K562 (cell line): ENCODE data around the gene SMOC2.

ENCODE experiments used
- CTCF ChIP-seq, 3 experiments: IDR thresholded peaks in 2 of 3; conservative IDR thresholded peaks in 1 of 3; 2 replicates each; pipeline ENCODE4 v1.5.1; 2011 to 2012; ENCODE audit warnings: low read length in 3 of 3, mild to moderate bottlenecking in 3 of 3, control low read depth in 2 of 3, improper control_type of control experiment in 1 of 3, inconsistent platforms in 1 of 3, low read depth in 1 of 3, mixed read lengths in 1 of 3, moderate library complexity in 1 of 3; ENCODE audit not compliant: insufficient read depth in 2 of 3
- DPF2 ChIP-seq: fragments of 450-650 bp; IDR thresholded peaks from 2 replicates; pipeline ENCODE4 v1.6.1; 2016
- ETS1 ChIP-seq: conservative IDR thresholded peaks from 2 replicates; pipeline ENCODE4 v1.6.1; 2011; ENCODE audit warnings: low read depth, mild to moderate bottlenecking, low read length; ENCODE audit not compliant: control insufficient read depth
- EZH2 ChIP-seq: IDR thresholded peaks from 2 replicates; pipeline ENCODE4 v1.6.1; 2012; ENCODE audit warnings: low read depth, mild to moderate bottlenecking, inconsistent platforms, low read length, borderline replicate concordance
- SFPQ ChIP-seq: fragments of 200-400 bp; formaldehyde crosslinking; IDR thresholded peaks from 2 replicates; pipeline ENCODE4 v1.6.1; 2017; ENCODE audit warnings: mild to moderate bottlenecking, low read depth, low read length, moderate library complexity
- SP1 ChIP-seq: sonication (generic); formaldehyde crosslinking; IDR thresholded peaks from 2 replicates; pipeline ENCODE4 v1.8.1; 2022; ENCODE audit warnings: mild to moderate bottlenecking, missing genetic modification reagents
- SRF ChIP-seq, 2 experiments: fragments of 250-450, 450-650 bp in 1 of 2; sonication (Bioruptor Pico) in 1 of 2; sonication (generic) in 1 of 2; formaldehyde crosslinking; IDR thresholded peaks; 2 replicates each; pipeline versions ENCODE4 v1.5.0 to v1.5.1; 2020 to 2022; ENCODE audit warnings: mild to moderate bottlenecking in 1 of 2, missing genetic modification reagents in 1 of 2
- SRSF1 ChIP-seq: fragments of 200-400 bp; formaldehyde crosslinking; IDR thresholded peaks from 2 replicates; pipeline ENCODE4 v1.6.1; 2017; ENCODE audit warnings: mild to moderate bottlenecking, low read depth, low read length, moderate library complexity
- SUPT5H ChIP-seq: fragments of 450-650 bp; IDR thresholded peaks from 2 replicates; pipeline ENCODE4 v1.6.1; 2016
- ZNF134 ChIP-seq: fragments of 250-450 bp; sonication (Bioruptor Pico); conservative IDR thresholded peaks from 2 replicates; pipeline ENCODE4 v1.4.0; 2020
- ZNF263 ChIP-seq: sonication (generic); formaldehyde crosslinking; IDR thresholded peaks from 2 replicates; pipeline ENCODE4 v1.8.0; 2022; ENCODE audit warnings: mild to moderate bottlenecking, missing genetic modification reagents, borderline replicate concordance
- ZNF696 ChIP-seq: fragments of 250-450 bp; sonication (Bioruptor Pico); conservative IDR thresholded peaks from 2 replicates; pipeline ENCODE4 v1.4.0; 2020; ENCODE audit warnings: mild to moderate bottlenecking, moderate library complexity
- ZZZ3 ChIP-seq: fragments of 450-650 bp; IDR thresholded peaks from 2 replicates; pipeline ENCODE4 v1.6.1; 2016; ENCODE audit warnings: antibody characterized with exemption, mild to moderate bottlenecking, moderate library complexity
- TF ChIP-seq, protein P1 (sequence below), 2 experiments: IDR thresholded peaks; 2 replicates each; pipeline ENCODE4 v1.6.1; 2011; ENCODE audit warnings: borderline replicate concordance in 1 of 2, control low read depth in 1 of 2, low read depth in 1 of 2, low read length in 1 of 2, mild to moderate bottlenecking in 1 of 2, mixed read lengths in 1 of 2, moderate library complexity in 1 of 2; ENCODE audit not compliant: insufficient read depth in 1 of 2, insufficient read length in 1 of 2, poor library complexity in 1 of 2, severe bottlenecking in 1 of 2; ENCODE audit errors: extremely low read depth in 1 of 2

GRCh38 chr6:168620578-168620977 lies 179.6 kb downstream of the SMOC2 start:
- TF ChIP-seq EZH2 (no peak), CTCF (IDR thresholded peaks at IDR 0.05 in 2 of 3, conservative IDR thresholded peaks at IDR 0.05 in 1 of 3; ENCODE audit: insufficient read depth in 2 of 3, low read depth in 1 of 3, low read length in 3 of 3) (no peak), SFPQ (no peak), ZNF263 (CRISPR knock-in tag) (no peak), ZNF134 (CRISPR knock-in tag) (no peak), SRF (CRISPR knock-in tag; IDR thresholded peaks at IDR 0.05) (no peak), ETS1 (no peak), SRSF1 (no peak), SP1 (CRISPR knock-in tag) (no peak), ZZZ3 (no peak), SUPT5H (no peak), DPF2 (no peak), ZNF696 (CRISPR knock-in tag) (no peak)
- TF ChIP-seq, protein P1, sequence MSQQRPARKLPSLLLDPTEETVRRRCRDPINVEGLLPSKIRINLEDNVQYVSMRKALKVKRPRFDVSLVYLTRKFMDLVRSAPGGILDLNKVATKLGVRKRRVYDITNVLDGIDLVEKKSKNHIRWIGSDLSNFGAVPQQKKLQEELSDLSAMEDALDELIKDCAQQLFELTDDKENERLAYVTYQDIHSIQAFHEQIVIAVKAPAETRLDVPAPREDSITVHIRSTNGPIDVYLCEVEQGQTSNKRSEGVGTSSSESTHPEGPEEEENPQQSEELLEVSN (IDR thresholded peaks at IDR 0.05; ENCODE audit: borderline replicate concordance in 1 of 2, extremely low read depth in 1 of 2, insufficient read depth in 1 of 2, insufficient read length in 1 of 2, low read depth in 1 of 2, low read length in 1 of 2, poor library complexity in 1 of 2, severe bottlenecking in 1 of 2): no peak
